Suprapubic skin (tissue), 4 donors: ENCODE results near the gene NAPA.

Experiments used
- EP300 ChIP-seq: sonication (generic); formaldehyde crosslinking; IDR thresholded peaks from one replicate; pipeline ENCODE4 v1.6.1; 2017; ENCODE audit warnings: antibody characterized with exemption
- POLR2AphosphoS5 ChIP-seq, 3 donors: sonication (generic); formaldehyde crosslinking; IDR thresholded peaks; one replicate each; pipeline ENCODE4 v1.6.1; 2017; ENCODE audit warnings: antibody characterized with exemption in 3 of 3
- TF ChIP-seq, protein P1 (sequence below), 2 donors: fragments of 200-600 bp in 1 of 2; fragments of 450-650 bp in 1 of 2; sonication (generic) in 1 of 2; IDR thresholded peaks; one replicate each; pipeline ENCODE4 v1.5.1; 2016 to 2019; ENCODE audit warnings: antibody characterized with exemption in 2 of 2, mild to moderate bottlenecking in 1 of 2, moderate library complexity in 1 of 2

DNA sequence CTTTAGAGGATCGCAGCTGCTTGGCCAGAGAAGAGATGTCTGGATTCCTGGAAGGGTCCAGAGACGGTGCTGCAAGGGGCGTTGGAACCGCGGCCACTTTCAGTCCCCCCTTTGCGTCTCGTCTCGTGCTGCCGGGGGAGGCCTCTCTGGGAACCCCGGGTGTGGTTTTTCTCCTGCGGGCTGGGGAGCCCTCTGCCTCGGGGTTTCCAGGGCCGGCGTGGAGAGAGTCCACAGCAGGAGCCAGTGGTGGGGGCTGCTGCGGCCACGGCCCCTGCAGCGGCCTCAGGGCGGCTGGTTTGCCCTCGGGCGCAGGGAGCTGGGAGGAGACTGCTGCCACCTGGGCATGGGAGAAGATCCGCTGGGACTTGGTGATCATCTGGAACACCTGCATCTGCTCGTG lies 29.6 kb upstream of the NAPA start:
- TF ChIP-seq, protein P1, sequence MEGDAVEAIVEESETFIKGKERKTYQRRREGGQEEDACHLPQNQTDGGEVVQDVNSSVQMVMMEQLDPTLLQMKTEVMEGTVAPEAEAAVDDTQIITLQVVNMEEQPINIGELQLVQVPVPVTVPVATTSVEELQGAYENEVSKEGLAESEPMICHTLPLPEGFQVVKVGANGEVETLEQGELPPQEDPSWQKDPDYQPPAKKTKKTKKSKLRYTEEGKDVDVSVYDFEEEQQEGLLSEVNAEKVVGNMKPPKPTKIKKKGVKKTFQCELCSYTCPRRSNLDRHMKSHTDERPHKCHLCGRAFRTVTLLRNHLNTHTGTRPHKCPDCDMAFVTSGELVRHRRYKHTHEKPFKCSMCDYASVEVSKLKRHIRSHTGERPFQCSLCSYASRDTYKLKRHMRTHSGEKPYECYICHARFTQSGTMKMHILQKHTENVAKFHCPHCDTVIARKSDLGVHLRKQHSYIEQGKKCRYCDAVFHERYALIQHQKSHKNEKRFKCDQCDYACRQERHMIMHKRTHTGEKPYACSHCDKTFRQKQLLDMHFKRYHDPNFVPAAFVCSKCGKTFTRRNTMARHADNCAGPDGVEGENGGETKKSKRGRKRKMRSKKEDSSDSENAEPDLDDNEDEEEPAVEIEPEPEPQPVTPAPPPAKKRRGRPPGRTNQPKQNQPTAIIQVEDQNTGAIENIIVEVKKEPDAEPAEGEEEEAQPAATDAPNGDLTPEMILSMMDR (IDR thresholded peaks at IDR 0.05): no peak
- TF ChIP-seq POLR2AphosphoS5 (IDR thresholded peaks at IDR 0.05): no peak
- no peak for TF ChIP-seq EP300
